Measurements from ENCODE around the gene CIRBP. TPM values are rescaled to one million over a fixed set of nuclear protein-coding genes. Genes with fewer than 3 reads are reported as not detected.

Gene CIRBP
- total and polyA plus RNA-seq, 9 of the 15 experiments (the other 6 are each of a cell fraction or from before 2014, with no cell fraction given), result 20.5 to 327 (median 176) TPM

- no peak for TF ChIP-seq MBD1 (CRISPR knock-in tag; IDR thresholded peaks at IDR 0.05)
- TF ChIP-seq UBTF (IDR thresholded peaks at IDR 0.05; ENCODE audit: borderline replicate concordance in 1 of 2, low read depth in 2 of 2, low read length in 2 of 2), result 0 out of 4 replicates have a peak, but pooled peaks have one; percentile 5 to 48
- peak; percentile 28 to 49; a peak in 1 of 4 replicates for TF ChIP-seq TBL1XR1 (IDR thresholded peaks at IDR 0.05; ENCODE audit: low read length in 2 of 2)
- TF ChIP-seq HDGF (IDR thresholded peaks at IDR 0.05), result no peak
- no peak for TF ChIP-seq ZFP1 (CRISPR knock-in tag; IDR thresholded peaks at IDR 0.05)
- no peak for TF ChIP-seq ATF6 (CRISPR knock-in tag; IDR thresholded peaks at IDR 0.05)
- no peak for TF ChIP-seq ZNF124 (CRISPR knock-in tag; IDR thresholded peaks at IDR 0.05)
- TF ChIP-seq CHD1 (IDR thresholded peaks at IDR 0.05; ENCODE audit: low read length), result no peak
- no peak for TF ChIP-seq SMARCA4 (IDR thresholded peaks at IDR 0.05)
- no peak for TF ChIP-seq SIX5 (IDR thresholded peaks at IDR 0.05; ENCODE audit: borderline replicate concordance in 1 of 2, insufficient read depth in 1 of 2, low read depth in 1 of 2, low read length in 2 of 2)
- TF ChIP-seq TEAD2 (tag; IDR thresholded peaks at IDR 0.05), result no peak
- TF ChIP-seq PHF21A (IDR thresholded peaks at IDR 0.05; ENCODE audit: borderline replicate concordance, low read depth), result no peak
- no peak for TF ChIP-seq CBFA2T3 (IDR thresholded peaks at IDR 0.05)
- TF ChIP-seq KLF13 (tag; IDR thresholded peaks at IDR 0.05; ENCODE audit: borderline replicate concordance, low read depth), result no peak
- TF ChIP-seq ZNF311 (CRISPR knock-in tag; IDR thresholded peaks at IDR 0.05), result no peak
- no peak for TF ChIP-seq NCOA4 (IDR thresholded peaks at IDR 0.05; ENCODE audit: partially characterized antibody)
- peak in 1 of 2 experiments; percentile 21 for TF ChIP-seq AFF1 (IDR thresholded peaks at IDR 0.05; ENCODE audit: low read depth in 1 of 2, partially characterized antibody in 2 of 2)
- TF ChIP-seq RHOXF2B (CRISPR knock-in tag; conservative IDR thresholded peaks at IDR 0.05), result no peak
Observed at GRCh38 chr19:1272423-1273262, 3.5 kb downstream of the CIRBP start (continued).

Measured in K562 (cell line).